Stimulated activated CD8-positive, alpha-beta memory T cell treated with anti-CD3 and anti-CD28 coated beads, Interleukin-4, amount 100 ng/mL, for 24 hours (primary cell): ENCODE measurements around the gene IGSF5.
"Not testable (repeated sequence)": the region's sequence is repeated elsewhere in the genome, so short reads cannot be mapped to it uniquely, and the experiment has no call there.

Experiments used
- DNase-seq: peaks from one replicate; pipeline ENCODE4 v3.0.0-alpha.2; 2020; ENCODE audit warnings: low read depth

IGSF5 gene

DNA sequence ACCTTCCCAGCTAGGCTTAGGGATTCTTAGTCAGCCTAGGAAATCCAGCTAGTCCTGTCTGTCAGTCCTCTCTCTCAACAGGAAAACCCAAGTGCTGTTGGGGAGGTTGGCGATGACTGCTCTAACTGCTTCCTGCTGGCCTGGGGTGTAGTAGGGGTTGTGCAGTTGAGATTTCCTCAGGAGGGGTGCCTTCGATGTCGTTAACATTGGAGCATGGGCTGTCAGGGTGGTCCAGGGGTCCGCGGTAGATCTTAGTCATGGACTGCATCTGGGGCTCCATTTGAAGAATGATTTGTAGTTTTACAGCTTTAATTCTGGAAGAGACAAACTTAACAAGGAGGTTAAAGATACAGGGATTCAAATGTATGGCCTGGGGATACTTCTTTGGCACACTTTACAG, 5.5 kb upstream of the IGSF5 start:
- not testable (repeated sequence) for DNase-seq

DNA sequence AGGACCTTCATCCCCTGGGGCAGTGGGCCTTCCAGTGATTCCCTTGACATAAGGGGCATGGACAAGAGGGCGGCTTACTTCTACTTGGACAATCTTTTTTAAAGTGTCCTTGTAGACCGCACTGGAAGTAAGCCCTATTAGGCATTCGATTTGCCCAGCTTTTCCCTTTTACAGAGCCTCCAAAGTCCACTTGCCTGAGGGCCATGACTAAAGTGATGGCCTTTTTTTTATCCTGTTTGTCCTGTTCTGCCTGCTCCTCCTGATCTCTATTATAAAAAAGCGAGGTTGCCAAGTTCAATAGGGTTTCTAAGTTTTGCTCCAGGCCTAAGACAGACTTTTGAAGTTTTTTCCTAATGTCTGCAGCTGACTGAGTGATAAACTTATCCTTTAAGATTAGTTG, 2.4 kb upstream of the IGSF5 start:
- not testable (repeated sequence) for DNase-seq

DNA sequence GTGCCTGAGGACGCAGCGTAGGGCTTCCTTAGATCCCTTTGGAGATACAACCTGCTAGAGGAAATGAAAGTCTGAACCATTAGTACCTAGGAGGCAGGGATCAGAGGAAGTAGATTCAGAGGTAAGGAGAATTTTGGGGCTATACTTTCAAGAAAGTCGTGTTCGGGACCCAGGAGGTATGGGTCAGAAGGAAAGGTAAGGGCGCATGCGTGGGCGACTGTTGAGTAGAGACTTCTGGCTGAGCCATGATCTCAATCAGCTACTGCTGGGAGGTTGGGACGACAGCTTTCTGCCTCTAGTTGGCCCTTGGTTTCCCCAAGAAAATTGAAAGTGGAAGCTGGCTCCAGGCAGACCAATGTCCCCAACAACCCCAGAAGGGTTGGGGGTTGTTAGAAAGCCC, 349 bp downstream of the IGSF5 start:
- DNase-seq = not testable (repeated sequence)

DNA sequence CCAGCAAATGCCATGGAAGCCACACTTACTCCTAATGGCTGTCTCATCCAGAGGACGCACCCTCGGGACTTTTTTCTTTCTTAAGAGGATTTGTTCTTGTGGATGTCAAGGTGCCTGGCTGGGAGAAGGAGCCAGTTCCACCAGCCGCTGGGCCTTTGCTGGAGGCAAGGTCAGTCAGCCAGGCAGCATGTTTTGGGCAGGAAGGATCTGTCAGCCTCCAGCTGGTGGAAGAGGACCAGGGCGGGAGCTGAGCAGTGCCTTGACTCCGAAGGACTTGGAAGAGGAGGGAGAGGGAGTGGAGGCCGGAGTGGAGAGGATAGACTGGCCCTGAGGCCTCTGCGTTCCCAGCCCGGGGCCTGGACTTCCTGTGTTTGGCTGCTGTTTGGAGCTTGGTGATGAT, 5.7 kb downstream of the IGSF5 start:
- DNase-seq = no peak

DNA sequence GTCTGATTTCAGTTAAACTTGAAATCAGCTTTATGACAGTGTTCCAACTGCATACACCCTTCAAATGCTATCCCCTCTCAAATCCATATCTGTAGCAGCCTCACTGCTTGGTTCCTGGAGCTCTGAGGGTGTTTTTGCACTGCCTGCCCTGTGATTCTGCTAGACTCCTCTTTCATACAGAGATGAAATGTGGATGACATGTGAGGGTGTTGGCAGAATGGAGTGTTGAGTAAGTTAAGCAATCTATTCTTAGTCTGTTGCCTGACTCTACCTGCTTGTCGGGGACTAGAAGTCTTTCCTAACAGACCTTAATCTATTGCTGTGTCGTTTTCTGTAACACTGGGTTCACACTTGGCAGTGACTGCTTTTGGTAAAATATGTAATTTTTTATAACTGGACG, 9.8 kb downstream of the IGSF5 start:
- no peak for DNase-seq

DNA sequence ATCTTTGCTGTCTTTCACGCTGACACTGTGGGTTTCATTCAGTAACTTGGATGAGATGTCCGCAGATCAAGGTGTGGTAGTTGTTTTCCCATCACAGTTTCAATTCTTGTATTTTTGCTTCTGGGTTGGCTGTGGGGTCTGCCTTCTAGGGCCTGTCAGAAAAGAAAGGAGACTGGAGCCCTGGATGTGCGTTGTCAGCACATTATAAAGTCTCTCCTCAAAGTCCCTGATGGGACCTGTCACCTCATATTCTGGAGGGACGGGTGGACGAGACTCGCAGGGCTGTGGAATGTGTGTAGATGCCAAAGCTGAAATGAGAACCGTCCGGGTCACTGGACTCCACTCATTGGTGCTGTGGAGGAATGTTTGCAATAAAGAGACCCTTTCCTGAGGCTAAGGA, 11.3 kb downstream of the IGSF5 start:
- DNase-seq = no peak

DNA sequence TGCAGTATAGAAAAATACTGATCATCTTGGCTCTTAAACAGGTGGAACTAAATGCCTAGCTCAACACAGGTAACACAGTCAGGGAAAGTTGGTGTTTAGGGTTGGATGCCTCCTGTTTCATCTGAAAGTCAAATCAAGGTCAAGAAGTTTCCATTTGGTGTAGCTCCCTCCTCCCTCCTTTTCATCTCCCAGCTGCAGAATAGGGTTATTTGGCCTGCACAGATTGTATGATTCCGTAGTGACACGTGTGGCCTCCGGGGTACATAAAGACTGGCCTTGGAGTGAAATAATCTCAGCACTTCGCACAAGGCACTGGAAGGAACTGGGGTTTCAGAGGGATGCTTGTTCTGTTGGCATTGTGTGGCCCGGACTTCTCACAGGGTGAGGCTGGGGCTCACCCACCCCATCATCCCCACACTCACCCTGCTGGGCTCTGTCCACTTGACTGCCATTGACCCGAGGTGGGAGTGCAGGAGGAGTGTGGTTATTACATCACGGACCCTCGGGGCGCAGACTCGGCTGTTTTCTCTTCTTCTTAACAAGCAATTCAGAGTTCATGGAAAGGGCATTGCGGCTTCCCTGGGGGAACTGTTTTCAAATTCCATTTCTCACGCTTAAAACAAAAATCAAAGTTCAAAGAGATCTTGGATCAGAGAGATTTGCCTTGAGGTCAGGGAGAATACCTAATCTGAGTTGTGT, 18.4 kb downstream of the IGSF5 start:
- no peak for DNase-seq

DNA sequence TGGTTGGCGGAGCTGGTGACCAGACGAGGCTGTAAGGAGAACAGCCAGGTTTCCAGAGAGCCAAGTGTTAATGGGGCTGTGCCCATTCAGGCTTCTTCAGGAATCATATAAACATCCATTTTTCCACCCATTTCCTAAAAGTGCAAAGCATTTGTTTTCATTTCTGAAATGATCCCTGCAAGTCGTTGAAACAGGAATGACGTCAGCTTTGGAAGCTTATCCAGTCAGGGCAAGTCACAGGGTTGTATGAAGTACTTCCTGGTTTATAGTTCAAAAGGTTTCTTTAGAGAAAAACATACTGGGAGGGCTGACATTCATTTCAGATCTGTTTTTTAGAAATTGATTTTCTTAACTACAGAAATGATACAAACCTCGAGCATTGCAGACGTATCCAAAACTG, 29.2 kb downstream of the IGSF5 start:
- DNase-seq = no peak

DNA sequence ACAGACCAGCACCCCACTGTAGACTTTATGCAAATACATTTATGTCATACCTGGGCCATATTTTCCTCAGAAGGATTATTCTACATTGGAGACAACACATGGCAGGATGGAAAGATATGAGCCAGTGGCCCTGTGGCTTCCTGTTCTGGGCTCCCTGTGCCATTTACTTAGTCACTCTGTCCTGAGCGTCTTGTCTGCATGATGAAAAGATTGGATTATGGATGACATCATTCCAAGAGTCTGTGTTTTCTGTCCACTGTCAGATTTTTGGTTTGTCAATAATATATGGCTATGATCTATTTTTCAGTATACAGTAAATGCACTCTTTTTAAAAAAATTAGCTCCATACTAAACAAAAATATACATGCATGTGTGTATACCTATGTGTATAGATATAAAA, 30.8 kb downstream of the IGSF5 start:
- DNase-seq = no peak

DNA sequence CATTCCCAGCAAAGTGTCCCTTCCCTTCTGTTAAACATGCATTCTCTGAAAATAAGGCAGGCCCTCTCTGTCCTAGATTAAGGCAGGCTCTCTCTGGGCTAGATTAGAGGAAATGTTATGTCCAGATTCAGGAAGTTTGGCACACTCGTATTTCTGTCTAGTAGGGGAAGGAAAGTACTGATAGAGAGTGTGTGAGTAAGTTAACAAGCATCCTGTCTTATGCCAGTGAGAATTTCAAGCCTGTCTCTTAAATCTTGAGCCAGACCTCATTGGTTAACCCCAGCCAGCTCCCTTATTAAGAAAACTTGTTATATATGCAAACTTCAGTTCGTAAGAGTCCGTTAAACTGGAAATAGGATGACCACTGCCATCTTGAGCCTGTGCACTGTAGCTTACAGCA, 31.6 kb downstream of the IGSF5 start:
- no peak for DNase-seq

DNA sequence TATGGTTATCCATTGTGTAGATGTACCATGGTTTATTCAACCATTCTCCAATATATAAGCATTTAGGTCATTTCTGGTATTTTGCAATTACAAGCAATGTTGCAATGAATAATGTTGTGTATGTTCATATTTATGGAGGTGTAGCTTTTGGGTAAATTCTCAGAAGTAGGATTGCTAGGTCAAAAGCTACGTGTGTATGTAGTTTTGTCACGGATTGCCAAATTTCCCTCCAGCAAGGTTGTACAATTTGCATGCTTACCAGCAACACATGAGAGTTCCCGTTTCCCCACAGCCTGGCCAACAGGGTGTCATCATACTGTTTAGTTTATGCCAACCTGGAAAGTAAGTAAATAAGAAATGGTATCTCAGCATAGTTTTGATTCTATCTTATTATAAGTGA, 36.3 kb downstream of the IGSF5 start:
- DNase-seq = no peak

DNA sequence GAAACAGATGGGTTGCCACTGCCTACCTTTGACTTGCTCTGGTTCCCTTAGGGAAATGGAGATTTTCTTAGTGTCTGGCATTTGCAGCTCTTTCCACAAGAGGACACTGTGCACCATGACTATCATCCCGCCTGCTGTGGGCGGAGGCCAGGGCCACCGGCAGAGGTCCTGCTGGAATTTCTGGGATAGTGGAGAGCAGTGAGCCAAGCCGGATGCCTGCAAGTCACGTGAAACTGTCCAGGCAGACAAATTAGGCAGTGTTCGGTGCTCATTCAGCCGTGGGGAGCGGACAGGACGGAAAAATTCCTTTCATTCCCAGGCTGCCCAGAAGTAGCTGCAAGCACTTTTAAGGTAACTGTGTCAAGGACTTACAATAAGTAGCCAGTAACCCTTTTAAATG, 43.4 kb downstream of the IGSF5 start:
- no peak for DNase-seq

DNA sequence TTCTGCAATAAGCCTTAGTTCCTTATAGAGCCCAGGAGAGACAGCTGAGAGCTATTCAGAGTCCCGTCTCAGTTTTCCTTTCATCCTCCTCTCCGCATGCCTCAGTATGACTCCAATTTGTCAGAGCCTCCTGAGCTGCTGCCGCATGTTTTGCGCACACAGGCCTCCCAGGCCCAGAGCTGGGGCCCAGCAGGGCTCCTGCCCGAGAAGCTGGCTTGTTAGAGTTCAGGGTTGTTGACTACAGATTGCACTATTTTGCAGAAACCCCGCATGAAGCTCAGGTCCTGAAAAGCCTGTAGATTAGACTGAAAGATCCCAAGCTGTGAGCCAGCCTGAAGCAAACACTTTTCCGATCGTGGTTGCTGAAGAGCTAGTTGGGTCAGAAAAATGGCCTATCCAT, 51.5 kb downstream of the IGSF5 start:
- DNase-seq = no peak

DNA sequence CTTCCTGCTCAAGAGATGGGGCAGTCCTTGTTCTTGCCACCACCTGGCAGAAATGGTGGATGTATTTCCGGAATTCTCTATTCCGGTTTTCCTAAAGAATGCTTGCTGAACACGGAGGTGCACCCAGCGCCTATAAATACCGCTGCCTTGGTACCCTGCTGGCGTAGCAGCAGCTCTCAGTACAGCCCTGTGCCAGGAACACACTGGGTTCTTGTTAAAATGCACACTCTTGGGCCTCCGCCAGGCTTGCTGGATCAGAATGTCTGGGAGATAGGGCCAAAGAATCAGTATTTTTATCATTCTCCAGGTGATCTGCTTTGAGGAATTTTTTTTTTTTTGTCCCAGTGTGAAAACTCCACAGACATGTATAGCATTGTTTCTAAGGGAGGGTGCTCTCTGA, 54.2 kb downstream of the IGSF5 start:
- no peak for DNase-seq

DNA sequence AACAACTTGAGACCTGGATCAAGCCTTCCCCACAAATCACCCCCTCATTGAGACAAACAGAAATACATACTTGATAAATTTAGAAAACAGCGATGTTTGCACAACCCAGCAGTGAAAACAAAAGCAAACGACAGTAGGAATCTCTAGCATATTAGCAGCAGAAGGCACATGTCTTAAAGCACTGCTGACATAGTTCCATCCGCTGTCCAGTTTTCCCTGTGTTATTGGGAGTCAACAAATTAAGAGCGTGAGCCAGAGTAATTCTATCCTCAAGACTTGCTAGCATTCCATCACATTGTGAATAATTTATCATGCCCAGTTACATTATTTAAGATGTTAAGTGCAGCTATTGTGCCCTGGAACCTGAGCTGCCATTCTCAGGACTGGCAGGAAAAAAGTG, 55.3 kb downstream of the IGSF5 start:
- DNase-seq = no peak

DNA sequence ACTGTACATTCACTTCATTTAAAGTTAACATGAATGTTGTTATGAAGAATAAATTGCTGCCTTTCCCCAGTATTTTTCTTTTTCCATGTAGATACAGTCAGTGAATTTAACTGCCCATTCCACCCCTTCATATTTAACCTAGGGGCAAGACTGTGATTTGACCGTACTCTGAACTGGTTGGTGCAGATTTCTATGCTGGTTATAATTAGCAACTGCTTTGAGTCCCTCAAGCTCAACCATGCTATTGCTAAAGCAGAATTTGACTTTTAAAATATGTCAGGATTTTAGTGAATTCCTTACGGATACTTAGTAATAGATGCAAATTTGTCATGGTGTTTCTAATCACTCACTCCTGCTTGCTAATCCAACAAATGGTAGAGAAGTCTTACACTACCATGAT, 57.2 kb downstream of the IGSF5 start:
- no peak for DNase-seq

DNA sequence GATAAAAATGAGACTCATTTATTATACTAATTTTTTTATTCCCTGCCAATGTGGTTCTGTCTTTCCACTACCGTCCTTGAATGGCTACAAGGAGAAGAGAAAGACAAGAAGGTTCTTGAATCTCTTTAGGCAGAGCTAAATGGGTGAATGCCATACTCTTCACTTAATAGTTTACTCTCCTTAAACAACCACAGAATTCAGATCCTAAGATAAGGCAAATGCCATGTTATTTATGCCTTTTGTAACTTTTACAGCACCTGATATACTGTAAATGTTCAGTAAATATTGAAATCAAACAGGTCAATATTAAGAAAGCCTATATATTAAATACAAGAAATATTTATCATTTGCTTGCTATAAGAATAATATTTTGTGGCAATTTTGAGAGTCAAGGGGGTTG, 58.4 kb downstream of the IGSF5 start:
- no peak for DNase-seq

DNA sequence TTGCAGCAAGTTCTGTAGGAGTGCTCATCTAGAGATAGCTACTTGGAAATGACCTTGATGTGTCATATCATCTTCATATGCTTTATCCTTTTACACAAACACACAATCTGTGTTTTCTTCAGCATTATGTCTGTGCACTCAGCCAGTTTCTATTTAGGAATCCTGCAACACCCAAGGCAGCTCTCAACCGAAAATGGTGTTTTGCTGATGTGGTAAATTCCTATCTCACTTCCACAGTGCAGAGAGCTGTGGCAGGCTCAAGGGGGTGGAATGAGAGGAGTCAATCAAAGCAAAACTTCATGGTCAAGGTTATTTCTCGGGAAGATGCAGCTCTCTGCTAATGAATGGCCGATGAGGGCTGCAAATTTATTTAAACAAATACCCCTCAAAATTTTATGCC, 59.3 kb downstream of the IGSF5 start:
- DNase-seq = no peak

DNA sequence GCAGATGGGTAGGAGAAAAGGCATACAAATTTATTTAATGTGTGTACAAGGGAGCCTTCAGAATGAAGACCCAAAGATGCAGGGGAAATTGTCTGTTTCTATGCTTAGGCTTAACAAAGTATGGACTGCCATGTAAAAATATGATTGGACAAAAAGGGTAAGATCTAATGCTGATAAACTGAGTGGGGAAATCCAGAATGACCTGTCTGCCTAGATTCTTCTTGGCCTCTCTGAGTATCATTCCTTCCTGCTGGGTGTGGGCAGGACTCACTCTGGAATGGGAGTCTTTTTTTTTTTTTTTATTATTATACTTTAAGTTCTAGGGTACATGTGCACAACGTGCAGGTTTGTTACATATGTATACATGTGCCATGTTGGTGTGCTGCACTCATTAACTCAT, 61.0 kb downstream of the IGSF5 start:
- DNase-seq = no peak

DNA sequence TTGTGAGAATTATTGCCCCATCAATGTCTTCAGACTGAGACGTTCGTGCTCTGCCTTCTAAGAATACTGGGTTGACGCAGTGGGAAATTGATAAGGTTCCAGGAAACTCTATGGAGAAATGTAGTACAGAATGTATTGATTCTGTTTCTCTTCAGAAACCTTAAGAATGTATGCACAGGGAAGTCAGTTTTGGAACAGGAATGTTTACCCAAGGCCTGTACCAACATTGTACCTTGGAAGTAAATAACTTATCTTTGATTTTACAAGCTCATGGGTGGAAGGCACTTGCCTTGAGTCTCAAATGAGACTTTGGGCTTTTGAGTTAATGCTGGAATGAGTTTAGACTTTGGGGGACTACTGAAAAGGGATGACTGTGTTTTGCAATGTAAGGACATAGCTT, 62.8 kb downstream of the IGSF5 start:
- no peak for DNase-seq

DNA sequence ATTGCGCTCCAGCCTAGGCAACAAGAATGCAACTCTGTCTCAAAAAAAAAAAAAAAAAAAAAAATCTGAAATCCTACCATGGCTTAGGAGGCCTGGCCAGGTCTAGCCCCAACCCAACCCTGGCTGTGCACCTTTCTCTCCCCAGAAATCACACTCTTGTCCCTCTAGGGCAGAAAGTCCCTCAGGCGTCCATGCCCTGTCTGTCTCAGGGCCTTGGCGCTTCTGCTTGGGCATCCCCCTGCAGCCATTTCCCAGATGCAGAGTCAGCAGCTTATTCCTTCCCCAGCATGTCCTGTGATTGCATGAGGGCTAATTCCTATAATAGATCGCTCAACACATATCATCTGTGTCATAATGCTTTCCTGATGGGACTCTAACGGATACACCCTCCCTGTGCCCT, 65.0 kb downstream of the IGSF5 start:
- DNase-seq = no peak

DNA sequence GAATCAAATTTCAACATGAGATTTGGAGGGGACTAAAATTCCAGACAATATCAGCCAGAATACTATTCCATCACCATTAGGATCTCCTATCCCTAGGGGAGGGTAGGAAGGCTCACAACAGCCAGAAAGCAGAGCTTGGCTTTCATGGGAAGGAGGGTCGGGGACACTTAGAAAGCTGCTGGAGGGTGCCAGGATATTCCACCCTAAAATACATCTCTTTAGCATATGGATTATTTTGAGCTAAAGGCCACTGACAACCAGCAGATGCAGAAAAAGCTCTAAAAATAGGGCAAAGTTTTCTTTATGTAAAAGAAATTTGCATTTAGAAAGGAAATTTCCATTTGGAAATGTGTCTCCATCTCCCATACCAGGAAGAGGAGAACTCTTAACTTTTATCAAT, 68.0 kb downstream of the IGSF5 start:
- no peak for DNase-seq

DNA sequence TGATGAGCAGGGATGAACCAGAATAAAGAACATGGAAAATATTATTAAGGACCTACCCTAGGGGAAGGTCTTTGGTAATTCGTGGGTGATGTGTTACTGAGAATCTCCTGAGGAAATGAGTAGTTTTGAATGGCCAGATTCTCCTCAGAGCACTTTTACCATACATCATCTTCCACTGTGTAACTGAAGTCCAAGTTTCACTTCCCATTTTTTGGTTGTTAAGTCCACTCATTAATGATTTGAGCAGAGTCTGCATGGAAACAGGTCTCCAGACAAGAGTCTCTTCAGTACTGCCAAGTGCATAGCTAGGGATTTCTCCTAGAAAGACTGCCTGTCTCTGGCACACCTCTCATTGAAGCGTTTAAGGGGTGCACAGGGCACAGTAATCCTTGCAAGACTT, 73.6 kb downstream of the IGSF5 start:
- no peak for DNase-seq

DNA sequence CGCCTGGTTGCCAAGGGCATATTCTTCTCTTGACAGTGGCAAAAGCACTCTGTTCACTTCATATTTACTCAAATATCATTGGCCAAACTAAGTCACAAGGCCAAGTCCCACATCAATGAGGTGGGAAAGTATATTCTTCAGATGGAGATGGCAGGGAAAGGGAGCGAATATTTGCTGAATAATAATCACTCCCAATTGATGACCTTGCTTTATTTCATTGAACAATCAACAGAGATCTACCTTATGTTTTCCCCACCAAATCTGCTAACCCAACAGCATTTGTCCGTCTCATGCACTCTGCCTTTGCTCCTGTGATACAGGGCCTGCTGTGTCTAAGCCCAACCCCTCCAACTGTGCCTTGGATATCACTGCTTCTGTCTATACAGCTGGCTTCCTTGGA, 77.1 kb downstream of the IGSF5 start:
- DNase-seq = no peak

DNA sequence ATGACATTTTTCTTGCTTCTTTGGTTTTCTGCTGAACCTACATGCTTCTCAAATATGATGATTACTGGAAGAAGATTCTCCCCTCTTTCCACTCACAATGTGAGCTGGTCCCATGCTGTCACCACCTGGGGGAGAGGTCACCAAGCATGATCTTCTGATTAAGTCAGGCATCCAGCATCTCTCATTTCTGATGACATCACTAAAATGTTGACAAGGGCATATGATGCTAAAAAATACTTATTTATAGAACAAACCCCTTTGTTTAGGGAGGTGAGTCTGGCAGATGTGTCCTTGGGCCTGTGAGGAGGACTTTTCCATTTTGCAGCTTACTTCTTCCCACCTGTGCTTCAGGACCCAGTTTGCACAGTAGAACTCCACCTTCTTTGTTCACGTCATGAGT, 80.3 kb downstream of the IGSF5 start:
- DNase-seq = no peak
